ENCODE data around the gene GNPDA1. TPM values are rescaled to one million over a fixed set of nuclear protein-coding genes. Genes with fewer than 3 reads are reported as not detected.
A peak's percentile ranks its signal among the peaks of the same experiment; 100 is the strongest.

The GNPDA1 gene
- total RNA-seq, 1 experiment from 2014 or later = 54.0 TPM

GRCh38 chr5:141992349-141992963 lies 20.4 kb downstream of the GNPDA1 start:
- CTCF ChIA-PET = interaction anchor here (0.9 to 1.1 kb wide), 2 partner anchors 151 to 155 kb away, joined by 3 read pairs; no protein-coding TSS in a partner anchor
- Mint-ChIP-seq H3K27ac (ENCODE audit: unreplicated experiment) (no peak overlapping the region), H3K36me3 (ENCODE audit: insufficient read depth, unreplicated experiment) (peaks cover 3% of the 10 kb centered on the region), H3K27me3 (ENCODE audit: unreplicated experiment) (no peaks in the 10 kb centered on the region), H3K4me1 (ENCODE audit: low read depth, unreplicated experiment) (no peaks in the 10 kb centered on the region), H3K9me3 (ENCODE audit: low read depth, unreplicated experiment) (no peaks in the 10 kb centered on the region), H3K4me3 (ENCODE audit: low read depth, unreplicated experiment) (no peak overlapping the region)
- no TSS peak for BruUV-seq (replicated peaks)
- peak; percentile 79 for DNase-seq
- intact Hi-C loops (cut with micrococcal nuclease; ENCODE audit: unreplicated experiment) = loop anchor here (1.0 kb wide), 1 partner anchor 152 kb away; no protein-coding TSS in a partner anchor
- TF ChIP-seq, protein P1, sequence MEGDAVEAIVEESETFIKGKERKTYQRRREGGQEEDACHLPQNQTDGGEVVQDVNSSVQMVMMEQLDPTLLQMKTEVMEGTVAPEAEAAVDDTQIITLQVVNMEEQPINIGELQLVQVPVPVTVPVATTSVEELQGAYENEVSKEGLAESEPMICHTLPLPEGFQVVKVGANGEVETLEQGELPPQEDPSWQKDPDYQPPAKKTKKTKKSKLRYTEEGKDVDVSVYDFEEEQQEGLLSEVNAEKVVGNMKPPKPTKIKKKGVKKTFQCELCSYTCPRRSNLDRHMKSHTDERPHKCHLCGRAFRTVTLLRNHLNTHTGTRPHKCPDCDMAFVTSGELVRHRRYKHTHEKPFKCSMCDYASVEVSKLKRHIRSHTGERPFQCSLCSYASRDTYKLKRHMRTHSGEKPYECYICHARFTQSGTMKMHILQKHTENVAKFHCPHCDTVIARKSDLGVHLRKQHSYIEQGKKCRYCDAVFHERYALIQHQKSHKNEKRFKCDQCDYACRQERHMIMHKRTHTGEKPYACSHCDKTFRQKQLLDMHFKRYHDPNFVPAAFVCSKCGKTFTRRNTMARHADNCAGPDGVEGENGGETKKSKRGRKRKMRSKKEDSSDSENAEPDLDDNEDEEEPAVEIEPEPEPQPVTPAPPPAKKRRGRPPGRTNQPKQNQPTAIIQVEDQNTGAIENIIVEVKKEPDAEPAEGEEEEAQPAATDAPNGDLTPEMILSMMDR (IDR thresholded peaks at IDR 0.05; ENCODE audit: unreplicated experiment) = peak; percentile 72

DNA sequence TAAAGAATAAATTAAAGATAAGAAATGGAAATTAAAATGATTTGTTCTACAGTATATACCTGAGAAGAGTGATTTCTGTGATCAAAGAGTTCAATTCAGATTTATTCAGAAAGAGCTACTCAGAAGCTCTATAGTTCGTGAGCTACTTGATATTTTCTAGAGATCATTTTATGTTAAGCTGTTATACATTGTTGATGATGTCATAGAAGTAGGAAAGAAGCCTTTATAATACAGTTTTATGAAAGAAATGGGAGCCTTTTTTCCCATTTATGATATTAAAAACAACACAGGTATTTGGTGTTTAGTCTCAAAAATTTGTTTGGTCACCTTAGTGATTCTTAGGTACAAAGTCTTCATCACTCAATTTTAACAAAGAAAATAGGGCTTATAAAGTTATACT lies 23.1 kb downstream of the GNPDA1 start:
- Mint-ChIP-seq H3K36me3 (ENCODE audit: insufficient read depth, unreplicated experiment) (peaks cover 2% of the 10 kb centered on the region), H3K27ac (ENCODE audit: unreplicated experiment) (no peak overlapping the region), H3K27me3 (ENCODE audit: unreplicated experiment) (no peaks in the 10 kb centered on the region), H3K9me3 (ENCODE audit: low read depth, unreplicated experiment) (no peaks in the 10 kb centered on the region), H3K4me3 (ENCODE audit: low read depth, unreplicated experiment) (no peak overlapping the region), H3K4me1 (ENCODE audit: low read depth, unreplicated experiment) (no peaks in the 10 kb centered on the region)
- CTCF ChIA-PET = interaction anchor here (0.6 to 1.8 kb wide), 4 partner anchors 11 to 1980 kb away, joined by 4 to 12 read pairs (median 4); no protein-coding TSS in a partner anchor
- no peak for DNase-seq
- intact Hi-C loops (cut with micrococcal nuclease; ENCODE audit: unreplicated experiment) = no loop called here
- TF ChIP-seq, protein P1 (IDR thresholded peaks at IDR 0.05; ENCODE audit: unreplicated experiment) = no peak
- no TSS peak for BruUV-seq (replicated peaks)

GRCh38 chr5:141986072-141986471 lies 26.8 kb downstream of the GNPDA1 start:
- CTCF ChIA-PET = no interaction called here
- Mint-ChIP-seq H3K4me3 (ENCODE audit: low read depth, unreplicated experiment) (no peak overlapping the region), H3K36me3 (ENCODE audit: insufficient read depth, unreplicated experiment) (peaks cover 11% of the 10 kb centered on the region), H3K9me3 (ENCODE audit: low read depth, unreplicated experiment) (no peaks in the 10 kb centered on the region), H3K27ac (ENCODE audit: unreplicated experiment) (no peak overlapping the region), H3K4me1 (ENCODE audit: low read depth, unreplicated experiment) (no peaks in the 10 kb centered on the region), H3K27me3 (ENCODE audit: unreplicated experiment) (no peaks in the 10 kb centered on the region)
- BruUV-seq (replicated peaks) = no TSS peak
- DNase-seq = no peak
- intact Hi-C loops (cut with micrococcal nuclease; ENCODE audit: unreplicated experiment) = no loop called here
- TF ChIP-seq, protein P1 (IDR thresholded peaks at IDR 0.05; ENCODE audit: unreplicated experiment) = no peak

DNA sequence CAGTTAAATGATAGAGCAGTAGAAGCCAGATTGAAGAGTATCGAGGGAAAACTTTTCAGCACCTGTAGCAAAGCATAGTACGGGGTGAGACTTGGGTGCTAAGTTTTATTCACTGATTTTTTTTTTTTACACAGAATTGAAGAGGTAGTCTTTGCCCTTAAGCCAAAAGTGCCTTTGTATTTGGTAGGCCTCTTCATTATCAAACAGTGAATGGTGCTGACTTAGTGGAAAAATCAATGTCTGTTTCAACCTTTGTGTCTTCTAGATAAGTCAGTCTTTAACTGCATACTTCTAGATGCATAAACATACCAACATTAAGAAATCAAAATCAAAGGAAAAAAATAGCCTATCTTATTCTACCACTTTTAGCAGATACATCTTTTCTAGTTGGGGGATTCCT lies 30.2 kb downstream of the GNPDA1 start:
- no peak overlapping the region for H3K4me3 Mint-ChIP-seq (ENCODE audit: low read depth, unreplicated experiment)
- no TSS peak for BruUV-seq (replicated peaks)
- no peaks in the 10 kb centered on the region for H3K4me1 Mint-ChIP-seq (ENCODE audit: low read depth, unreplicated experiment)
- H3K36me3 Mint-ChIP-seq (ENCODE audit: insufficient read depth, unreplicated experiment) = peaks cover 11% of the 10 kb centered on the region
- H3K27ac Mint-ChIP-seq (ENCODE audit: unreplicated experiment) = no peak overlapping the region
- CTCF ChIA-PET = no interaction called here
- TF ChIP-seq, protein P1 (IDR thresholded peaks at IDR 0.05; ENCODE audit: unreplicated experiment) = no peak
- intact Hi-C loops (cut with micrococcal nuclease; ENCODE audit: unreplicated experiment) = no loop called here
- H3K9me3 Mint-ChIP-seq (ENCODE audit: low read depth, unreplicated experiment) = no peaks in the 10 kb centered on the region
- no peak for DNase-seq
- H3K27me3 Mint-ChIP-seq (ENCODE audit: unreplicated experiment) = no peaks in the 10 kb centered on the region
